Mesothelial cell of epicardium (in vitro differentiated cells): ENCODE data around the gene SCG3. TPM values are rescaled to one million over a fixed set of nuclear protein-coding genes. Genes with fewer than 3 reads are reported as not detected.

Experiments used
- DNase-seq, 2 experiments: peaks; one replicate each; pipeline ENCODE4 v3.0.0; 2021; ENCODE audit warnings: low spot score in 2 of 2; ENCODE audit not compliant: unreplicated experiment in 2 of 2
- H3K27ac Mint-ChIP-seq: 2 replicates; pipeline ENCODE4 v1.8.0; 2021; ENCODE audit warnings: mixed read lengths
- H3K27me3 Mint-ChIP-seq: 2 replicates; pipeline ENCODE4 v1.8.0; 2021; ENCODE audit warnings: low read depth, mixed read lengths
- H3K36me3 Mint-ChIP-seq: 2 replicates; pipeline ENCODE4 v1.8.0; 2021; ENCODE audit warnings: mixed read lengths
- H3K4me1 Mint-ChIP-seq: 2 replicates; pipeline ENCODE4 v1.8.0; 2021; ENCODE audit warnings: mixed read lengths
- H3K4me3 Mint-ChIP-seq: 2 replicates; pipeline ENCODE4 v1.8.0; 2021; ENCODE audit warnings: mild to moderate bottlenecking, moderate library complexity, mixed read lengths
- H3K9me3 Mint-ChIP-seq: 2 replicates; pipeline ENCODE4 v1.8.0; 2021; ENCODE audit warnings: mixed read lengths
- CTCF ChIP-seq: fragments of 200-600 bp; sonication (generic); IDR thresholded peaks from one replicate; pipeline ENCODE4 v1.5.0; 2021; ENCODE audit warnings: antibody characterized with exemption; ENCODE audit not compliant: unreplicated experiment
- total RNA-seq: library from RNA; stranded (reverse); gene quantifications from 3 replicates; pipeline ENCODE4 v1.2.1, GENCODE V29; 2021

Gene SCG3
- total RNA-seq, 1 donor from 2014 or later, result not detected

- no peaks in the 10 kb centered on the region for H3K36me3 Mint-ChIP-seq
- H3K4me3 Mint-ChIP-seq, result no peak overlapping the region
- no peaks in the 10 kb centered on the region for H3K9me3 Mint-ChIP-seq
These were observed 78.3 kb downstream of the SCG3 start for GRCh38 chr15:51759557-51760070.

GRCh38 chr15:51760805-51761204, 79.5 kb downstream of the SCG3 start:
- no peak for TF ChIP-seq CTCF
- Mint-ChIP-seq H3K27me3 (peaks cover under 1% of the 10 kb centered on the region), H3K4me1 (peaks cover 13% of the 10 kb centered on the region), H3K27ac (no peak overlapping the region), H3K4me3 (no peak overlapping the region), H3K9me3 (no peaks in the 10 kb centered on the region), H3K36me3 (no peaks in the 10 kb centered on the region)
- no peak for DNase-seq

More at GRCh38 chr15:51759557-51760070, 78.3 kb downstream of the SCG3 start:
- Mint-ChIP-seq H3K4me1 (peaks cover 13% of the 10 kb centered on the region), H3K27me3 (peaks cover 8% of the 10 kb centered on the region), H3K27ac (no peak overlapping the region)
- no peak for TF ChIP-seq CTCF
- DNase-seq, result no peak

- Mint-ChIP-seq H3K4me3 (no peak overlapping the region), H3K27me3 (no peaks in the 10 kb centered on the region), H3K27ac (no peak overlapping the region), H3K4me1 (peaks cover under 1% of the 10 kb centered on the region), H3K9me3 (no peaks in the 10 kb centered on the region), H3K36me3 (peaks cover 12% of the 10 kb centered on the region)
- DNase-seq, result no peak
- TF ChIP-seq CTCF, result no peak
These were observed 84.4 kb downstream of the SCG3 start for GRCh38 chr15:51765751-51766150.

- no peak for DNase-seq
- Mint-ChIP-seq H3K27ac (no peak overlapping the region), H3K4me1 (peaks cover 4% of the 10 kb centered on the region), H3K4me3 (no peak overlapping the region), H3K27me3 (no peaks in the 10 kb centered on the region), H3K36me3 (peaks cover 12% of the 10 kb centered on the region), H3K9me3 (no peaks in the 10 kb centered on the region)
- no peak for TF ChIP-seq CTCF
These were observed 85.0 kb downstream of the SCG3 start for GRCh38 chr15:51766341-51766740.

- no peak for DNase-seq
- H3K27me3 Mint-ChIP-seq, result no peaks in the 10 kb centered on the region
- H3K27ac Mint-ChIP-seq, result no peak overlapping the region
- no peak overlapping the region for H3K4me3 Mint-ChIP-seq
- no peaks in the 10 kb centered on the region for H3K9me3 Mint-ChIP-seq
- TF ChIP-seq CTCF, result no peak
- peaks cover 4% of the 10 kb centered on the region for H3K4me1 Mint-ChIP-seq
- H3K36me3 Mint-ChIP-seq, result peaks cover 12% of the 10 kb centered on the region
These were observed 86.7 kb downstream of the SCG3 start for GRCh38 chr15:51768018-51768417.

Other genes with a start within 250 kb of the SCG3 start
- 41.3 to 44.8 TPM (median 43.2 TPM) in 3 replicates for gene DMXL2, start 58.7 kb upstream of the SCG3 start, total RNA-seq
- gene LYSMD2, start 56.2 kb downstream of the SCG3 start, total RNA-seq, result 1.8 to 2.1 TPM (median 1.9 TPM) in 3 replicates
- 9.0 to 10.4 TPM (median 10.0 TPM) in 3 replicates for gene TMOD2, start 70.1 kb downstream of the SCG3 start, total RNA-seq
- 25.7 to 28.3 TPM (median 27.2 TPM) in 3 replicates for gene TMOD3, start 148.2 kb downstream of the SCG3 start, total RNA-seq